DOHH2 (cell line): ENCODE results near the gene PYGB.

Experiments used
- H3F3A ChIP-seq: fragments of 200-600 bp; sonication (generic), shearing (Covaris generic); 2 replicates; pipeline ENCODE4 v1.6.0; 2016; ENCODE audit warnings: antibody characterized with exemption, mild to moderate bottlenecking; ENCODE audit not compliant: control insufficient read depth, insufficient read depth
- H3K27ac ChIP-seq: fragments of 200-600 bp; sonication (generic); 2 replicates; pipeline ENCODE4 v1.5.1; 2014; ENCODE audit warnings: low read depth, mild to moderate bottlenecking, low read length, moderate library complexity
- H3K27me3 ChIP-seq: fragments of 200-600 bp; sonication (generic); 2 replicates; pipeline ENCODE4 v1.6.1; 2014; ENCODE audit warnings: mild to moderate bottlenecking, low read length, mixed read lengths; ENCODE audit not compliant: control insufficient read depth
- H3K36me3 ChIP-seq: fragments of 200-600 bp; sonication (generic); 2 replicates; pipeline ENCODE4 v1.6.1; 2014; ENCODE audit warnings: mild to moderate bottlenecking, low read length, moderate library complexity, mixed read lengths; ENCODE audit not compliant: control insufficient read depth
- H3K4me1 ChIP-seq: fragments of 200-600 bp; sonication (generic); 2 replicates; pipeline ENCODE4 v1.6.1; 2014; ENCODE audit warnings: mild to moderate bottlenecking, low read length, mixed read lengths; ENCODE audit not compliant: control insufficient read depth
- H3K4me2 ChIP-seq: fragments of 200-600 bp; sonication (generic); 2 replicates; pipeline ENCODE4 v1.6.0; 2014; ENCODE audit warnings: mild to moderate bottlenecking, low read length, moderate library complexity
- H3K4me3 ChIP-seq: fragments of 200-600 bp; sonication (generic); 2 replicates; pipeline ENCODE4 v1.5.1; 2014; ENCODE audit warnings: mild to moderate bottlenecking, low read length, mixed read lengths
- H3K79me2 ChIP-seq: fragments of 200-600 bp; sonication (generic); 2 replicates; pipeline ENCODE4 v1.6.1; 2014; ENCODE audit warnings: mild to moderate bottlenecking, low read length, mixed read lengths; ENCODE audit not compliant: control insufficient read depth
- H3K9me2 ChIP-seq: fragments of 200-600 bp; sonication (generic); replicated peaks from 2 replicates; pipeline ENCODE4 v1.6.1; 2014; ENCODE audit warnings: mild to moderate bottlenecking, low read length, mixed read lengths; ENCODE audit not compliant: control insufficient read depth
- H3K9me3 ChIP-seq: fragments of 200-600 bp; sonication (generic); 2 replicates; pipeline ENCODE4 v1.6.1; 2014; ENCODE audit warnings: antibody characterized with exemption, low read length, mixed read lengths; ENCODE audit not compliant: control insufficient read depth, insufficient read depth
- H4K20me1 ChIP-seq: fragments of 200-600 bp; sonication (generic); 2 replicates; pipeline ENCODE4 v1.6.0; 2014; ENCODE audit warnings: low read depth, mild to moderate bottlenecking, antibody characterized with exemption, low read length, moderate library complexity; ENCODE audit not compliant: control insufficient read depth, insufficient read depth
- EZH2phosphoT487 ChIP-seq: fragments of 200-600 bp; sonication (generic); IDR thresholded peaks from 2 replicates; pipeline ENCODE4 v1.6.1; 2017; ENCODE audit warnings: borderline replicate concordance, mild to moderate bottlenecking, antibody characterized with exemption, low read length, moderate library complexity, mixed read lengths
- TF ChIP-seq, protein P1 (sequence below): fragments of 200-600 bp; sonication (generic); IDR thresholded peaks from one replicate; pipeline ENCODE4 v1.5.1; 2014; ENCODE audit warnings: antibody characterized with exemption, mild to moderate bottlenecking, low read depth, low read length; ENCODE audit not compliant: poor library complexity, severe bottlenecking

PYGB gene

DNA sequence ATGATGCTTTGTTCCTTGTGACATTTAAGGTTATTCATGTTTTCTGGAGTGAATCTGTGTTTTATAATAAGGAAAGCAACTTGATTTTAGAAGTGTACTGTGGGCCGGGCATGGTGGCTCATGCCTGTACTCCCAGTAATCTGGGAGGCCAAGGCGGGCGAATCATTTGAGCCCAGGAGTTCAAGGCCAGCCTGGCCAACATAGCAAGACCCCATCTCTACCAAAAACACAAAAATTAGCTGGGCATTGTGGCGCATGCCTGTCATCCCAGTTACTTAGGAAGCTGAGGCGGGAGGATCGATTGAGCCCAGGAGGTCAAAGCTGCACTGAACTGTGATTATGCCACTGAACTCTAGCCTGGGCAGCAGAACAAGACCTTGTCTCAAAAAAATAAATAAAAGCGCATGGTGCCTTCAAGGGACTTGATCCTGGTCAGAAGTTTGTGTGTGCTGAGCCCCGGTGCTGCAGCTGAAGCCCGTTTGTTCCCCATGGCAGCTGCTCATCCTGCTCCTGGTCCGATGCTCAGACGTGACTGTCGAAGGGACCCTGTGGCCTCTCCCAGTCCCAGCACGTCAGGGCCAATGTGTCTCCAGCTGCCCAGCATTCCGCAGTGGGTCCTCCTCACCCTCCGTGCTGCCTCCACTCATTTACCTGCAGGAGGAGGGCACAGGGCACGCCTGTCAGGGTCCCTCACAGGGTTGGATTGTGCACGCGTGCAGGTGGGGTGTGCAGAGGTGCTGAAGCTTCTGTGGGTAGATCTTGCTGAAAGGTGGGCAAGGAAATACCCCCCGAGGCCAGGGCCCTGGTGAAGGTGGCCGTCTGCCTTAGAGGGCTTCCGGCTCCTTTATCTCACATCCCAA lies 34.1 kb upstream of the PYGB start:
- H4K20me1 ChIP-seq, result no peaks in the 10 kb centered on the region
- no peaks in the 10 kb centered on the region for H3K9me2 ChIP-seq
- TF ChIP-seq EZH2phosphoT487, result no peak
- TF ChIP-seq, protein P1, sequence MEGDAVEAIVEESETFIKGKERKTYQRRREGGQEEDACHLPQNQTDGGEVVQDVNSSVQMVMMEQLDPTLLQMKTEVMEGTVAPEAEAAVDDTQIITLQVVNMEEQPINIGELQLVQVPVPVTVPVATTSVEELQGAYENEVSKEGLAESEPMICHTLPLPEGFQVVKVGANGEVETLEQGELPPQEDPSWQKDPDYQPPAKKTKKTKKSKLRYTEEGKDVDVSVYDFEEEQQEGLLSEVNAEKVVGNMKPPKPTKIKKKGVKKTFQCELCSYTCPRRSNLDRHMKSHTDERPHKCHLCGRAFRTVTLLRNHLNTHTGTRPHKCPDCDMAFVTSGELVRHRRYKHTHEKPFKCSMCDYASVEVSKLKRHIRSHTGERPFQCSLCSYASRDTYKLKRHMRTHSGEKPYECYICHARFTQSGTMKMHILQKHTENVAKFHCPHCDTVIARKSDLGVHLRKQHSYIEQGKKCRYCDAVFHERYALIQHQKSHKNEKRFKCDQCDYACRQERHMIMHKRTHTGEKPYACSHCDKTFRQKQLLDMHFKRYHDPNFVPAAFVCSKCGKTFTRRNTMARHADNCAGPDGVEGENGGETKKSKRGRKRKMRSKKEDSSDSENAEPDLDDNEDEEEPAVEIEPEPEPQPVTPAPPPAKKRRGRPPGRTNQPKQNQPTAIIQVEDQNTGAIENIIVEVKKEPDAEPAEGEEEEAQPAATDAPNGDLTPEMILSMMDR, result no peak
- no peaks in the 10 kb centered on the region for H3K79me2 ChIP-seq
- H3K27ac ChIP-seq, result no peak overlapping the region
- H3F3A ChIP-seq, result no peaks in the 10 kb centered on the region
- no peak overlapping the region for H3K4me2 ChIP-seq
- 0 out of 2 replicates have a peak, but pooled peaks cover 4% of the 10 kb centered on the region for H3K4me1 ChIP-seq
- H3K27me3 ChIP-seq, result no peaks in the 10 kb centered on the region
- H3K9me3 ChIP-seq, result no peaks in the 10 kb centered on the region
- peaks cover 11% of the 10 kb centered on the region; the same call in 1 of the 2 replicates for H3K36me3 ChIP-seq
- H3K4me3 ChIP-seq, result no peak overlapping the region

GRCh38 chr20:25214426-25214790 lies 33.5 kb upstream of the PYGB start:
- no peaks in the 10 kb centered on the region for H3K27me3 ChIP-seq
- H3F3A ChIP-seq, result no peaks in the 10 kb centered on the region
- H4K20me1 ChIP-seq, result no peaks in the 10 kb centered on the region
- TF ChIP-seq EZH2phosphoT487, result no peak
- TF ChIP-seq, protein P1, result no peak
- peaks cover 11% of the 10 kb centered on the region; the same call in 1 of the 2 replicates for H3K36me3 ChIP-seq
- no peaks in the 10 kb centered on the region for H3K79me2 ChIP-seq
- 0 out of 2 replicates have a peak, but pooled peaks cover 4% of the 10 kb centered on the region for H3K4me1 ChIP-seq
- H3K9me2 ChIP-seq, result no peaks in the 10 kb centered on the region
- H3K4me3 ChIP-seq, result no peak overlapping the region
- no peak overlapping the region for H3K4me2 ChIP-seq
- no peaks in the 10 kb centered on the region for H3K9me3 ChIP-seq
- no peak overlapping the region for H3K27ac ChIP-seq

- no peaks in the 10 kb centered on the region for H3K27me3 ChIP-seq
- TF ChIP-seq, protein P1, result no peak
- TF ChIP-seq EZH2phosphoT487, result no peak
- H3F3A ChIP-seq, result no peaks in the 10 kb centered on the region
- no peak overlapping the region for H3K4me3 ChIP-seq
- H3K9me3 ChIP-seq, result no peaks in the 10 kb centered on the region
- H4K20me1 ChIP-seq, result no peaks in the 10 kb centered on the region
- no peaks in the 10 kb centered on the region for H3K9me2 ChIP-seq
- H3K79me2 ChIP-seq, result no peaks in the 10 kb centered on the region
- H3K4me2 ChIP-seq, result no peak overlapping the region
- peaks cover 6% of the 10 kb centered on the region; the same call in 1 of the 2 replicates for H3K4me1 ChIP-seq
- H3K27ac ChIP-seq, result no peak overlapping the region
- H3K36me3 ChIP-seq, result peaks cover 11% of the 10 kb centered on the region; the same call in 1 of the 2 replicates
These were observed 33.1 kb upstream of the PYGB start for GRCh38 chr20:25214819-25215218.
